IMR-90 (cell line): Measurements from ENCODE around the gene SNX11. TPM values are rescaled to one million over a fixed set of nuclear protein-coding genes. Genes with fewer than 3 reads are reported as not detected.
A peak's percentile ranks its signal among the peaks of the same experiment; 100 is the strongest.

ENCODE experiments used
- ATAC-seq: fragments of 200-7000 bp; cut with Tn5 transposase; 2 replicates; pipeline ENCODE4 v1.9.1; 2020; ENCODE audit warnings: low read depth, mild to moderate bottlenecking, moderate library complexity
- BruUV-seq: library from RNA; stranded (reverse); fragments of 400-500 nt; replicated peaks from 2 replicates; lab custom pipeline; 2021; lab: Mats Ljungman, UMichigan
- CTCF ChIA-PET: fragments of 300-600 bp; formaldehyde crosslinking; extraction: SDS; loops from one replicate; lab custom pipeline; 2021; ENCODE audit warnings: antibody characterized with exemption; lab: Yijun Ruan, JAX
- POLR2A ChIA-PET: fragments of 300-600 bp; sonication (Branson Sonifier 250); formaldehyde crosslinking; loops from one replicate; lab custom pipeline; 2022; ENCODE audit warnings: antibody characterized with exemption; ENCODE audit not compliant: unreplicated experiment; lab: Charles Lee
- DNase-seq: peaks from one replicate; pipeline ENCODE4 v3.0.0; 2013
- H2AFZ ChIP-seq: replicated peaks from 2 replicates; pipeline ENCODE3; 2013; ENCODE audit warnings: low read length, mild to moderate bottlenecking; ENCODE audit not compliant: poor library complexity
- H2AK5ac ChIP-seq: 2 replicates; pipeline ENCODE4 v1.6.1; 2013; ENCODE audit warnings: low read depth, low read length, inconsistent platforms
- H2AK9ac ChIP-seq: replicated peaks from 2 replicates; pipeline ENCODE3; 2013; ENCODE audit warnings: mild to moderate bottlenecking, low read depth, low read length, moderate library complexity; ENCODE audit not compliant: poor library complexity
- H2BK120ac ChIP-seq: 2 replicates; pipeline ENCODE4 v1.6.1; 2013; ENCODE audit warnings: low read depth, low read length, inconsistent platforms
- H2BK15ac ChIP-seq: 3 replicates; pipeline ENCODE4 v1.6.1; 2013; ENCODE audit warnings: low read depth, low read length, inconsistent platforms
- H2BK20ac ChIP-seq: 2 replicates; pipeline ENCODE4 v1.6.1; 2013; ENCODE audit warnings: low read depth, mild to moderate bottlenecking, inconsistent platforms, low read length, moderate library complexity
- H2BK5ac ChIP-seq: 2 replicates; pipeline ENCODE4 v1.6.1; 2013; ENCODE audit warnings: mild to moderate bottlenecking, low read depth, low read length, inconsistent platforms; ENCODE audit not compliant: poor library complexity, severe bottlenecking
- H3K14ac ChIP-seq: replicated peaks from 2 replicates; pipeline ENCODE4 v1.6.1; 2013; ENCODE audit warnings: low read depth, low read length, inconsistent platforms
- H3K18ac ChIP-seq: 2 replicates; pipeline ENCODE4 v1.6.1; 2013; ENCODE audit warnings: low read depth, low read length, control low read depth
- H3K23ac ChIP-seq: 2 replicates; pipeline ENCODE4 v1.6.1; 2013; ENCODE audit warnings: low read depth, low read length, inconsistent platforms
- H3K27ac ChIP-seq: 2 replicates; pipeline ENCODE4 v1.5.1; 2013; ENCODE audit warnings: mild to moderate bottlenecking, control low read depth, low read length; ENCODE audit not compliant: insufficient read depth
- H3K27me3 ChIP-seq: 2 replicates; pipeline ENCODE4 v1.6.1; 2013; ENCODE audit warnings: low read length; ENCODE audit not compliant: control insufficient read depth, insufficient read depth
- H3K36me3 ChIP-seq: 2 replicates; pipeline ENCODE4 v1.6.1; 2013; ENCODE audit warnings: low read length, mixed read lengths; ENCODE audit not compliant: control insufficient read depth, insufficient read depth
- H3K4ac ChIP-seq: 2 replicates; pipeline ENCODE4 v1.6.1; 2013; ENCODE audit warnings: low read depth, low read length, inconsistent platforms
- H3K4me1 ChIP-seq: 2 replicates; pipeline ENCODE4 v1.6.1; 2013; ENCODE audit warnings: low read length, mixed read lengths; ENCODE audit not compliant: control insufficient read depth, insufficient read depth
- H3K4me2 ChIP-seq: 2 replicates; pipeline ENCODE4 v1.6.1; 2013; ENCODE audit warnings: low read depth, mild to moderate bottlenecking, control low read depth, low read length, moderate library complexity
- H3K4me3 ChIP-seq: 2 replicates; pipeline ENCODE4 v1.5.1; 2013; ENCODE audit warnings: low read depth, mild to moderate bottlenecking, control low read depth, low read length, moderate library complexity; ENCODE audit not compliant: insufficient read depth
- H3K56ac ChIP-seq: 2 replicates; pipeline ENCODE4 v1.6.1; 2013; ENCODE audit warnings: low read length, inconsistent platforms; ENCODE audit not compliant: insufficient read depth; ENCODE audit errors: extremely low read depth
- H3K79me1 ChIP-seq, 2 experiments: 2 replicates each; pipeline ENCODE4 v1.6.1; 2013; ENCODE audit warnings: low read length in 2 of 2, inconsistent platforms in 1 of 2, low read depth in 1 of 2
- H3K9ac ChIP-seq: 2 replicates; pipeline ENCODE4 v1.6.1; 2013; ENCODE audit warnings: low read depth, low read length, control low read depth
- H3K9me1 ChIP-seq: 2 replicates; pipeline ENCODE4 v1.6.1; 2013; ENCODE audit warnings: low read length, inconsistent platforms; ENCODE audit not compliant: insufficient read depth
- H3K9me3 ChIP-seq: 2 replicates; pipeline ENCODE4 v1.6.1; 2013; ENCODE audit warnings: low read length; ENCODE audit not compliant: control insufficient read depth, insufficient read depth
- H4K20me1 ChIP-seq: 2 replicates; pipeline ENCODE4 v1.6.1; 2013; ENCODE audit warnings: low read length, inconsistent platforms; ENCODE audit not compliant: insufficient read depth
- H4K5ac ChIP-seq: 2 replicates; pipeline ENCODE4 v1.6.1; 2013; ENCODE audit warnings: mild to moderate bottlenecking, low read depth, low read length, control low read depth
- H4K8ac ChIP-seq, 2 experiments: 2 replicates each; pipeline ENCODE4 v1.6.1; 2013; ENCODE audit warnings: low read depth in 2 of 2, low read length in 2 of 2, control low read depth in 1 of 2, inconsistent platforms in 1 of 2
- H4K91ac ChIP-seq: 2 replicates; pipeline ENCODE4 v1.6.1; 2013; ENCODE audit warnings: low read depth, low read length, inconsistent platforms; ENCODE audit not compliant: insufficient read depth
- BHLHE40 ChIP-seq: fragments of 150-350 bp; IDR thresholded peaks from 2 replicates; pipeline ENCODE4 v1.6.1; 2016; ENCODE audit warnings: mild to moderate bottlenecking, low read depth, low read length
- CEBPB ChIP-seq: IDR thresholded peaks from 2 replicates; pipeline ENCODE4 v1.6.1; 2012; ENCODE audit warnings: low read depth, low read length, improper control_type of control experiment
- CTCF ChIP-seq: conservative IDR thresholded peaks from 2 replicates; pipeline ENCODE4 v1.5.1; 2012; ENCODE audit warnings: mild to moderate bottlenecking, low read depth, low read length, improper control_type of control experiment
- ELK1 ChIP-seq: fragments of 150-350 bp; IDR thresholded peaks from 2 replicates; pipeline ENCODE4 v1.6.1; 2016; ENCODE audit warnings: low read depth, mild to moderate bottlenecking, low read length, moderate library complexity, borderline replicate concordance
- FOS ChIP-seq: fragments of 150-350 bp; IDR thresholded peaks from 2 replicates; pipeline ENCODE4 v1.6.1; 2016; ENCODE audit warnings: low read depth, low read length
- MXI1 ChIP-seq: IDR thresholded peaks from 2 replicates; pipeline ENCODE4 v1.6.1; 2012; ENCODE audit warnings: low read depth, mild to moderate bottlenecking, low read length, moderate library complexity, borderline replicate concordance
- NFE2L2 ChIP-seq: fragments of 150-350 bp; IDR thresholded peaks from 2 replicates; pipeline ENCODE4 v1.6.1; 2016; ENCODE audit warnings: low read depth, mild to moderate bottlenecking, low read length
- POLR2A ChIP-seq: IDR thresholded peaks from 2 replicates; pipeline ENCODE4 v1.6.1; 2012; ENCODE audit warnings: mild to moderate bottlenecking, low read depth, low read length
- RAD21 ChIP-seq: IDR thresholded peaks from 2 replicates; pipeline ENCODE4 v1.6.1; 2012; ENCODE audit warnings: low read length, improper control_type of control experiment
- RCOR1 ChIP-seq: IDR thresholded peaks from 2 replicates; pipeline ENCODE4 v1.6.1; 2012; ENCODE audit warnings: mild to moderate bottlenecking, low read length, improper control_type of control experiment; ENCODE audit not compliant: insufficient replicate concordance
- RFX5 ChIP-seq: IDR thresholded peaks from 2 replicates; pipeline ENCODE4 v1.8.0; 2012; ENCODE audit warnings: low read depth, mild to moderate bottlenecking, low read length, moderate library complexity
- SMC3 ChIP-seq: fragments of 150-350 bp; IDR thresholded peaks from 2 replicates; pipeline ENCODE4 v1.6.1; 2016; ENCODE audit warnings: low read depth, mild to moderate bottlenecking, antibody characterized with exemption, low read length, moderate library complexity
- USF2 ChIP-seq: fragments of 150-350 bp; IDR thresholded peaks from 2 replicates; pipeline ENCODE4 v1.6.1; 2017; ENCODE audit warnings: mild to moderate bottlenecking, antibody characterized with exemption, low read length, low read depth
- WGBS, 2 experiments: methylation state at CpG; one replicate each; pipeline versions ENCODE4 v1.1.5 to v1.1.7; 2013; ENCODE audit warnings: missing lambda C conversion rate in 2 of 2; ENCODE audit not compliant: insufficient read length in 1 of 2; ENCODE audit errors: extremely low coverage in 2 of 2; 5-methylcytosine and 5-hydroxymethylcytosine counted together
- dilution Hi-C: fragments of 300-500 bp; cut with HindIII; formaldehyde crosslinking; loops from one replicate; pipeline ENCODE4 v1.14.3; 2018; ENCODE audit warnings: low sequenced_read_pairs; ENCODE audit not compliant: unreplicated experiment
- in situ Hi-C: fragments of 300-500 bp; cut with MboI; formaldehyde crosslinking; loops from 3 replicates; pipeline ENCODE4 v1.14.3; 2019; ENCODE audit warnings: low sequenced_read_pairs, inconsistent platforms, mixed read lengths
- intact Hi-C: fragments of 100-400 bp; cut with micrococcal nuclease; formaldehyde crosslinking; loops from 2 replicates; pipeline ENCODE4 v1.10.0; 2022
- polyA plus RNA-seq, 3 experiments: library from polyadenylated mRNA; depleted of rRNA; stranded (reverse); fragments of >200 nt; gene quantifications; 2 replicates each; pipeline ENCODE4 v1.2.3, GENCODE V29; 2012; ENCODE audit warnings: low replicate concordance in 1 of 3
- total RNA-seq: library from RNA; depleted of rRNA; stranded (reverse); fragments of >200 nt; gene quantifications from 2 replicates; pipeline ENCODE4 v1.2.3, GENCODE V29; 2012

Gene SNX11
- total and polyA plus RNA-seq, 2 of the 4 experiments (the other 2 are of a cell fraction), result 14.7 to 16.9 TPM

- ATAC-seq, result no peak
- H2AFZ ChIP-seq, result no peak overlapping the region
- H2BK5ac ChIP-seq, result no peak overlapping the region
- in situ Hi-C loops (no loop called here), intact Hi-C loops (no loop called here), dilution Hi-C loops (no loop called here)
- H3K23ac ChIP-seq, result no peak overlapping the region
- no peak overlapping the region for H2BK120ac ChIP-seq
- no peak overlapping the region for H3K4me3 ChIP-seq
- H3K56ac ChIP-seq, result no peak overlapping the region
- H2AK9ac ChIP-seq, result no peak overlapping the region
- H3K4me2 ChIP-seq, result no peak overlapping the region
- H4K20me1 ChIP-seq, result peaks cover 24% of the 10 kb centered on the region
- no peak overlapping the region for H2BK15ac ChIP-seq
- 88% methylated on average over 6 of the region's 19 CpGs; no CpG with 5 or more reads in 1 of the 2 experiments for WGBS, 2 experiments
- H3K27ac ChIP-seq, result no peak overlapping the region
- BruUV-seq, result no TSS peak
- H4K5ac ChIP-seq, result no peak overlapping the region
- no peak for DNase-seq
- no peak overlapping the region for H4K91ac ChIP-seq
- no peaks in the 10 kb centered on the region for H3K27me3 ChIP-seq
- no peak overlapping the region for H3K4ac ChIP-seq
- no peak overlapping the region for H3K9ac ChIP-seq
- no peak overlapping the region for H3K18ac ChIP-seq
- no peak overlapping the region for H3K14ac ChIP-seq
- peaks cover 2% of the 10 kb centered on the region; the same call in 1 of the 2 replicates for H3K4me1 ChIP-seq
- no peaks in the 10 kb centered on the region for H3K9me3 ChIP-seq
- no peaks in the 10 kb centered on the region for H3K36me3 ChIP-seq
- no peak overlapping the region for H2BK20ac ChIP-seq
- ChIA-PET CTCF (no interaction called here), POLR2A (no interaction called here)
- peaks cover 0 to 14% of the 10 kb centered on the region in 2 experiments; a peak in 2 of 4 replicates for H3K79me1 ChIP-seq
- TF ChIP-seq NFE2L2, result no peak
- TF ChIP-seq RFX5, result no peak
- no peak for TF ChIP-seq ELK1
- no peak for TF ChIP-seq CTCF
- no peak for TF ChIP-seq FOS
- no peak for TF ChIP-seq BHLHE40
- TF ChIP-seq RCOR1, result no peak
- no peak for TF ChIP-seq USF2
- TF ChIP-seq RAD21, result no peak
- no peak for TF ChIP-seq POLR2A
- TF ChIP-seq MXI1, result no peak
- no peak for TF ChIP-seq SMC3
- TF ChIP-seq CEBPB, result no peak
- no peak overlapping the region for H2AK5ac ChIP-seq
- H3K9me1 ChIP-seq, result no peaks in the 10 kb centered on the region
- H4K8ac ChIP-seq, result peak overlapping the region; percentile 26 to 90; a peak in 2 of 4 replicates
Observed at GRCh38 chr17:48102043-48102750, 5.4 kb upstream of the SNX11 start.
